Stimulated activated CD8-positive, alpha-beta memory T cell treated with anti-CD3 and anti-CD28 coated beads, Interleukin-12 subunit alpha, Interleukin-12 subunit beta, amount 100 ng/mL, for 1 hour (primary cell): Measurements from ENCODE around the gene PPP1R15B.

Experiments
- DNase-seq: peaks from one replicate; pipeline ENCODE4 v3.0.0-alpha.2; 2020; ENCODE audit warnings: low read depth

The PPP1R15B gene

DNA sequence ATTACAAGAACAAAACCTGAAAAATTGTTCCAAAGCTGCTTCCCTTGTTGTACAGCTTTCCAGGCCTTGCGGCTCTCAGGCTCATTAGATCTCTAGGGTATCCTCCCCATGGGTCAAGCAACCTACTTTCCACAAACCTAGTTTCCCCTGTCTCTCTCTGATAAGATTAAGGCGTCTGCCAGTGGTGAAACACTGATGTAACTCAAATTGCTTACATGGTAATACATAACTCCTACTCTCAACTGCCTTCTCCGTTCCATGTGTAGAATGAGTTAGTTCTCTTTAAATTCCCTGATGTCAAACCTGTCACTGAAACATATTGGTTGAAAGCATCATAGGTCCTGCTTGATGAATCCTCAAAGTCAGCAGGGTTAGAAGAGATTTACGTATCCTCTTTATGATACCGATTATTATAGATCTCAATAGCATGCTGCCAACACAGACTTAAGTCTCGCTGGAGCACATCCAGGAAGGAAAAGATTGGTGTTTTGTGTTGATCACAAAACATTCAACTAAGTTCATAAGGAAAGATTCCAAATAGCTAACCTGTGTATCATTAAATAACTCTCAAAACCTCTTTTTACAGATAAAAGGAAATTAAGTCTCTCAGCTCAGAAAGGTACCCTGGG, 10.6 kb downstream of the PPP1R15B start:
- DNase-seq = no peak

DNA sequence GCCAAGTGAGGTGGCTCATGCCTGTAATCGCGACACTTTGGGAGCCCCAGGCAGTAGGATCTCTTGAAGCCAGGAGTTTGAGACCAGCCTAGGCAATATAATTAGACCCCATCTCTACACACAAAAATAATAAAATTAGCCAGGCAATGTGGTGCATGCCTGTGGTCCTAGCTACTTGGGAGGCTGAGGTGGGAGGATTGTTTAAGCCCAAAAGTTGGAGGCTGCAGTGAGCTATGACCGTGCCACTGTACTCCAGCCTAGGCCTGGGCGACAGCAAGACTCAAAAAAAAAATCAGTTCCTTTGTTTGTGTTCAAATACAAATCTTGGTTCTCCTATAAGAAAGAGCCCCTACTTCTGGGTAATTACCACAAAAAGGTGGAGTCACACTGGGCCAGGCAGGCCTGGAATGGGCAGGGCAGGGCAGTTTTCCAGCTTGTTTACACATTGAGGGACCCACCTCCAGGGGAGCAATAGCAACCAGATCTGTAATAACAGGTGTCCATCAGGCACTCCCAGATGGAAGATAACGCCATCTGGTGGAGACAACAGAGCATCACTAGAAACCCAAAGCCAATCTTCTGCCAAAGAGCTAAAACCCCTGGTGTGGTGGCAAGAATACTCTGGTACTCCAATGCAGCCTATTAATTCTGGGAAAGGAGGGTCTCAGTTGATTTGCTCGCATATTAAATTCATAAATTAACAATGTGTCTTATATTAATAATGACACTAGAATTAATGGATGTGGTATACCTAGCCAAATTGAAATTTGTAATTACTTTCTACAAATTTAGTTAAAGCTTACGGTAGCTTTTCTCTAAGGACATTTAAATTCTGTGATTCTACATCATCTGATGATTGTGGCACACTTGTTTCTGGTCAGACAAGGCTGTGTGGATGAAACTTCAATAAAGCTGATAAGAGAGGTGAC, 13.2 kb downstream of the PPP1R15B start:
- DNase-seq = peak; percentile 35

DNA sequence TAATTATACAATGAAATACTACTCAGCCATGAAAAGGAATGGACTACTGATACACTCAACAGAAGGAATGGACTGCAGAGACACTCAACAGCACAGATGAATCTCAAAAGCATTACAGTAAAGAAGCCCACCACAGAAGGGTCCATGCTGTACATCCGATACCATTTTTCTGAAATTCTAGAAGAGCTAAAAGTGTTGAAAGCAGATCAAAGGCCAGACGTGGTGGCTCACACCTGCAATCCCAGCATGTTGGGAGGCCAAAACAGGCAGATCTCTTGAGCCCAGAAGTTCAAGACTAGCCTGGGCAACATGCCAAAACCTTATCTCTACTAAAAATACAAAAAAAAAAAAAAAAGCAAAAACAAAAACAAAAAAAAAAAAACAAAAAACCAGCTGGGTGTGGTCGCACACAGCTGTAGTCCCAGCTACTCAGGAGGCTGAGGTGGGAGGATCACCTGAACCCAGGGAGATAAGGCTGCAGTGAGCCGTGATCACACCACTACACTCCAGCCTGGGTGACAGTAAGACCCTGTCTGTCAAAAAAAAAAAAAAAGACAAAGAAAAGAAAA, 15.5 kb downstream of the PPP1R15B start:
- DNase-seq = no peak

DNA sequence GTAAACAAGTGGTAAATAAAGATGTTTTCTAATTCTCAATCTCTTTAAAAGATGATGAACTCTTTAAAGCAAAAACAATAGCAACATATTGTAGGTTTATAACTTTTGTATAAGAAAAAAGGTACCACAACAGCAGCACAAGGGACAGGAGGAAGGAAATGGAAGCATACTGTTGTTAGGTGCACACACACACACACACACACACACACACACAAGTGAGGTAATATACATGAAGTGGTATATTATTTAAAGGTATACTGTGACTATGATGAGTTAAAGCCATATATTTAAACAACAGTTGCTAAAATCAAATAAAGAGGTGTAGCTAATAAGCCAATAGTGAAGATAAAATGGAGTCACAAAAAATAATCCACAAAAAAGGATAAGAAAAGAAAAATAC, 20.0 kb downstream of the PPP1R15B start:
- no peak for DNase-seq

DNA sequence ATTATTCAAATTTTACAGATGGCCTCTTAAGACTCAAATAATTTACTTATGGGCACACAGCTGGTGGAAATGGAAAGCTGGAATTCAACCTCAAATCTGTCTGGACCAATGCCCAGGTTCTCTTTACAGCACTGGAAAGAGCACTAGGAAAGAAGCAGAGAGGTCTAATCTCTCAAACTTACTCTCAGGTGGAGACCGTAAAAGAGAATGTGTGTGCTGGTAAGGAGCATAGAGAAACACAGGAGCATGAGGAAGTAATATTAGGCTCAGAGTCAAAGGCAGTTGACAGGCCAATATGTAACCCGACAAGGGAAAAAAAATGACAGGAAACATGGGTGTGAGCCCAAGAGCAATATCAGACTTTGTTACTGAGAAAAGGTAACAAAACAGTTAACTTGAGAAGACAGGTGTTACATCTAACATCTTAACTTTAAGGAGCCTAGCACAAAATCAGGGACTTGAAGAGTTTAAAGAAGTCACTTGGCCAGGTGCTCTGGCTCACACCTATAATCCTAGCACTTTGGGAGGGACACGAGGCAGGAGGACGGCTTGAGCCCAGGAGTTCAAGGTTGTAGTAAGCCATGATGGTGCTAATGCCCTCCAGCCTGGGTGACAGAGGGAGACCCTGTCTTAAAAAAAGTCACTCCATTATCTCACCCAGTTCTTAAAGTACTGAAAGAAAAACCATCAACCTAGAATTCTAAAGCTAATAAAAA, 20.7 kb downstream of the PPP1R15B start:
- no peak for DNase-seq

DNA sequence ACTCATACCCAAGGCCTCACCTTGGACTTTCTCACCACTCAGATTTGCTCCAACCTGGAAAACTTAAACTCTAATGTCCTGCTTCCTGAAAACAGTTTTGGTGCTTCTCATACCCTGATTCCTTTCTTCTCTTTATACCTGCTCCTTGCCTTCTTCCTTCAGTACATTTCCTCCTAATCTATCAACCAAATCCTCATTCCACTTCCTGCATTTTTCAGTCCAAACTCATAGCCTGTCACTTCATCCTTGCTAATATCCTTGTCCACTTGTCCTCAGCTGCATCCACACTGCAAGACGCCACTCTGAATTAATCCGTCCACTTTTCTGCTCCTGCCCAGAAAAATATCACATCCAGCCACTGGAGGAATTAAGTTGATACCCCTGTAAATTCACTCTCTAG, 25.9 kb downstream of the PPP1R15B start:
- DNase-seq = no peak

DNA sequence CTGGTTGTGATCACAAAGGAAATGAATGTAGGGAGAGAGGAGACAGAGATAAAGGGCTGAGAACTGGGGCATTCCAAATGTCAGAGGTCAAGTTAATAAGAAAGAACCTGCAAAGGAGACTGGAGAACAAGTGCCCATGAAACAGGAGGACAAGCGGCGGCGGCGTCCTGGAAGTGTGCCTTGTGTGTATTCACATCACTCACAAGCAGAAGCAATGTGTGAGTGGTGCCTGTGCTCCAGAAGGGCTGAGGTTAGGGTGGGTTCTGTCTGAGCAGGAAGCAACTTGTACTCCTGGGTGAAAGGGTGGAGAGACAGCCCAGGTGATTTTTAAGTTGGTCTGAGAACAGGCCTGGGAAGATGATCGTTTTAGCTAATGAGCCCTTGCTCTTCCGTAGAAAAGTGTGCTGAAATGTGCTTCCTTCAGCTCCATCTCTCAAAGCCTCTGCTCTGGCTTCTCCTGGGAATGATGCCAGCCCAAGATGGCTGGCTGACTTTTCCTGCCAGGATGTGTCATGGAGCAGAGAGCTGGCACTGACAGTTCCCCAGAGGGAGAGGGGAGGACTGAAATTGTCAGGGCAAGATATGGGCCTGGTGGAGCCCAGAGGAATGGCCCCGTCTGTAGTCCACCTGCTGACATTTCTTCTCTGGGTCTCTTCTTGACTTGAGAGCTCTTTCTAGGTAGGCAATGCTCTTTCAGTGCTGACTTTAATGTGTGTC, 26.8 kb downstream of the PPP1R15B start:
- DNase-seq = no peak

DNA sequence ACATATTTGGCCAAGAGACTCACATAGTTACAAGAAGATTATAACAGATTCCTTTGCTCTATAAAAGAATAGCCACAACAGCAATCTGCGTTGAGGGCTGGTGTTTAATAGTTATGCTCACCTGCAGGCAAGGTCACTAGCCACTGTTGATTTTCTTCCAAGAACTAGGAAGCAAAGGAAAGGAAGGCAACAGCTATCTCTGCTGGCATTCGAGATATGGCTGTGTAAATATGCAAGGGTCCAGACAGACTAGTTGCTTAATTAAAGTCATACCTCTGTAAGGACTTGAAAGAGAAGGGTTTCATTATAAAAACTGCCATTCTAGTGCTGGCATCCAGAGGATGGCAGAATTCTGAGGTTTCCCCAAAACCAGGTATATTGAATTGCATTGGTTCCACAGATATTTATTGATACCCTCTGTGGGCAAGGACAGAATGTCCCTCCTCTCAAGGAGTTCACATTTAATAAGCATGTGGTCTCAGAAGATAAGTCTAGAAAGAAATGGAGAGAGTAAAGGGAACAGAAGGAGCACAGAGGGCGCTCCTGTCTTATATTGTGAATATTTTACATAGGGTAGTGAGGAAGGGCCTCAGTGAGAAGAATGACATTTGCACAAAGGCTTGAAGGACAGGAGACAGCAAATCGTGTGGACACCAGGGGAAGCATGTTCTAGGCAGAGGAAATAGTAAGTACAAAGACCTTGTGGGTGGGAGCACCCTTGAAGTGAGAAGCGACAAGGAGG, 28.3 kb downstream of the PPP1R15B start:
- no peak for DNase-seq

DNA sequence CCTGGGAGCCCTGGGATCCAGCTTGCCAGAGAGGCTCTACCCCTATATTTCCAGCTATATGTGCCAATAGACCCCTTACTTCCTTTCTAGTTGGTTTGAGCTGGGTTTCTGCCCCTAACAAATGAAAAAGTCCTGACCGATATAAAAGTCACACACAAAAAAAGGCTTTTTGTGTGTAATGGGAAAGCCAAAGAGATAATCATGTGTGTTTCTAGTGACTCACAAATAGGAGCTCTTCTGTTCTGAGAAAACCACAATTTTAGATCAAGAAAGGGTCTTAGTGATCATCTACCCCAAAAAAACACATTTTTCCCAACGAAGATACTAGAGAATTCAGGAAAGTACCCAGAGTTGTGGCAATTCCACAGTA, 28.9 kb downstream of the PPP1R15B start:
- no peak for DNase-seq

DNA sequence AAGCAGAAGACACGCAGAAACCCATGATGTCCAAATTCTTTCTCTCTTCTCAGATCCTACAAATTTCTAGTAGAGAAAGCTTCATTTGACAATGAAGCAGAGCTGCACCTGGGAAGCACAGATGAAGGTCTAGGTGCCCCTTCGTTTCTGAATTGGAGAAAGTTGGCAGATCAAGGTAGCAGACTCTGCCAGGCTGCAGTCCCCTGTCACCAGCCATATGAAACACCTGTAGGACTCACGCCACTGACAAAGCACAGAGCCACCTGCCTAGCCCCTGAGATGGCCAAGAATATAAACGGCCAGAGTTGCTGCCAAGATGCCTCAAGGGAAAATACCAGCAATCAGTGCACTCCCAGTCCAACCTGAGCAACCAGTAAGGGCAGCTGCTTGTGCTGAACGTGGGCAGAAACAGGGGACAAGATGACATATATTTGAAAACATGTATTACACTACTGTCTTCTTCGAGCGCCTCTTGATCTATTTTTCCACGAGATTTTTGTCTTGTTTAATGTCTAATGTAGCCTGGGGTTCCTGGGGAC, 31.3 kb downstream of the PPP1R15B start:
- DNase-seq = no peak

DNA sequence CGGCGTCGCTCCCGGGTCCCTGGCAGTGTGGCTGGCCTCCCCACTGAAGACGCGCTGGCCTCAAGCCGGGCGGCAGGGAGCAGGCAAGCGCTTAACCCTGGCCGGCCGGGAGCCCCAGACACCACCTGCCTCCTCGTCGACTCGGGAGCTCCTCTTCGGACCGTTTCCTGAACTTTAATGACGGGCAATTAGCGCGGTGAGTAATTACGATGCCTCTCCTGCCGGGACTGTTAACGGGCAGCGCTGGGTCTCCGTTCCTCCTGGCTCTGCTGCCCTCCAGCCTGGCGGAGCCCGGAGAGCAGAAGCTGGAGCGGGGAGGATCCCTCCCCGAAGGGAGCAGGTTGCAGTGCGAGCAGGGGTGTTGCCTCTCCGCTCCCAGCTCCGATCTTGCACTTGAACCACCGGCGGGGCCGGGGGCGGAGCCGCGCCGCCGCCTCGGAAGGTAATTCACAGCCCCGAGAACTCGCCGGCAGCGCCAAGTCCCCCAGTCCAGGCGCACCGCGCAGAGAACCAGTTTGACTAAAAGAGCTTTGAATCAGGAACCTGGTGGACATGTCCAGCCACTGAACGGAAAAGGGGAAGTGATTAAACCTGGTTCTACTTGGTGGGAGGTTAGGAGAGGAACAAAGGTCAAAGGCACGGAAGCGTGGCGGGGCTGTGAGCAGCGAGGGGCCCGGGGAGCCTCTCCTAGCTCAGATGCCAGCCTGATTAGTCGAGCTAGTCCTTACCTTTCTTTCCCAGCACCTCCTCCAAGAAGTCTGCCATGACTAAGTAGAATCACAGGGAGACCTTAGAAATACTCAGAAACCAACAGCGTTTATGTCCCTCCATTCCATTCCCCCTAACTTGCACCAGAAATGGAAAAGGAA, 33.6 kb downstream of the PPP1R15B start:
- DNase-seq = no peak

DNA sequence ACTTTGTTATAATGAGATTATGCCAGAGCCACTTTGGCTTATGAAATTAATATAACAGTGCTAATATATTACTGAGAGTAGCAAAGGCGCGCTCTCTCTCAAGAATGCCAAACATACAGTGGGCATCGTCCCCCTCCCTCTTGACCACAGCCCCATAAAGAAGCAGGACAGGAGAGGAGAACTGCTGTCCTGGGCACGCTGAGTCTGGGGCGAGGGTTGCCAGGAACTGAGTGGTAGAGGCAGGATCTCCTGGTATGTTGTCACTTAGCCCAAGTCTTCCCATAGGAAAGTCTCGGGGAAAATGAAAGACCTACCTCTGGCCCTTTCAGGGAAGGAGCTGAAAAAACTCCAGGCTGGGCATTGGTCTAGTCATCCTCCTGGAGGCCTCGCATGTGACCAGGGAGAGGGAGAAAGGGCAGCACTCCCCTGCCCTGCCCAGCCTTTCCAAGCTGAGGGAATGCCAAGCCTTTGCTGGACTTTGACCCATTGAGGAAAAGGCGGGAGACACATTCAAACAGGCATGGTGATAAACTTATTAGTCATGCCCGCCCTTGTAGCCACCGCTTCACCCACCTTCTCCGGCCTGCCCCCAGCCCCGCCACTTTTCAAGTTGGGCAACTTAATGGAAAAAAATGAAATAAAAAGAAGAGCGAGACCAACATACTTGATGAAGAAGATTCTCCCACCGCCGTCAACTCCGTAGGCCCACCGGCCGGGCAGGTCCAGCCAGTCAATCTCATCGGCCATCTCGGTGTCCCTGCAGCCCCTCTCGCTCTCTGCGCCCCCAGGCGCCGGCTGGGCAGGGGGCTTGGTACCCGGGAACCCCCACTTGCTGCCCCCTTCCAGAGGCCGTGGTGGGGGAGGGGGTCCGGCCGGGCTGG, 34.5 kb downstream of the PPP1R15B start:
- DNase-seq = no peak

DNA sequence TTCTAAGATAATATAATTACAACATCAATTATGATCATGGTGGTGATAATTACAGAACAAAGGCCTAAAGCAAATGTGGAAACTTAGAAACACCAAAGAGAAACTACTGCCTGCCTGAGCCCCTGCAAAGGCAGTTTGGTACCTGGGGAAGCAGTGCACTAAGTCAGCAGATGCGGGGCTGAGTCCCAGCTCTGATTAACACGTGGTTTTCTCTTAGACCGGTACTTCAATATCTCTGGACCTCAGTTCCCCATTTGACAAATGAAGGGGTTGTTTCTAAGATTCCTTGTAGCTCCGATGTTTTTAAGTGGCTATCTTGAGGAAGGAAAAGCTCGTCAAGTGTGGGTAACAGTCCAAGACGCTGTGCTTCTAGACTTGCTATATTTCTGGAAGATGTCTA, 35.2 kb downstream of the PPP1R15B start:
- no peak for DNase-seq

DNA sequence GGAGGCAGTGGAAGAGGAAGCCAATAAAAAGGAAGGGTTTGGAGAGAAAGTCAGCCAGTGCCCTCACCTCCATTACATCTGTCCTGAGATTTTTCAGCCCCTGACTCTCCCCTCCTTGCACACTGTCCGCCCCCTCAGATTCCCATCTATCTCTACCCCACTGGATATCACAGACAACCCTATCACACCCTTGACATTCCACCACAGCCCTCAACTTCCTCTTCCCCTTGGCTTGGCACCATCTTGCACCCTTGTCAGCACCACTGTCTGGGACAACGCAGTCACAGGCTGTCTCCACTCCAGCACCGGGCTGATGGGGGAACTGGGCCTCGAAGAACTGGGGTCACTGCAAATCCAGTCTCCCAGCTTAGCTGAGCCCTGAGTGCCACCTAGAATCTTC, 37.7 kb downstream of the PPP1R15B start:
- no peak for DNase-seq

DNA sequence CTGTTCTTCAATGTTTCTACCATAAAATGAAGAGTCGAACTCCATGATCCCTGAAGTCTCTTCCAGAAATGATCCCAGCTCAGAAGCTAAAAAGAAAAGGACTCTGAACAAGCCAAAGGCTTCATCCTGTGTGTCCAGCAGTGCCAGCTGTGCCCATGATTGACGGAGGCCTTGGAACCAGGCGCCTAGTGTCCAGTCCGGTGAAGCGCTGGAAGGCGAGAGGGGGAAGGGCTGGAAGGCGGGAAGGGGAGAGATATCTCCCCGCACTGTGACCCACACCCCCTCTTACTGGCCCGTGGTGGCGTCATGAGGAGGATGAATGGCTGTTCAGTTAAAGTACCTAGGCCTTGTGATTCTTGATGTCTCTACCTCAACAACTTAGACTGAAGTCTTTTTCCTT, 41.4 kb downstream of the PPP1R15B start:
- DNase-seq = no peak

DNA sequence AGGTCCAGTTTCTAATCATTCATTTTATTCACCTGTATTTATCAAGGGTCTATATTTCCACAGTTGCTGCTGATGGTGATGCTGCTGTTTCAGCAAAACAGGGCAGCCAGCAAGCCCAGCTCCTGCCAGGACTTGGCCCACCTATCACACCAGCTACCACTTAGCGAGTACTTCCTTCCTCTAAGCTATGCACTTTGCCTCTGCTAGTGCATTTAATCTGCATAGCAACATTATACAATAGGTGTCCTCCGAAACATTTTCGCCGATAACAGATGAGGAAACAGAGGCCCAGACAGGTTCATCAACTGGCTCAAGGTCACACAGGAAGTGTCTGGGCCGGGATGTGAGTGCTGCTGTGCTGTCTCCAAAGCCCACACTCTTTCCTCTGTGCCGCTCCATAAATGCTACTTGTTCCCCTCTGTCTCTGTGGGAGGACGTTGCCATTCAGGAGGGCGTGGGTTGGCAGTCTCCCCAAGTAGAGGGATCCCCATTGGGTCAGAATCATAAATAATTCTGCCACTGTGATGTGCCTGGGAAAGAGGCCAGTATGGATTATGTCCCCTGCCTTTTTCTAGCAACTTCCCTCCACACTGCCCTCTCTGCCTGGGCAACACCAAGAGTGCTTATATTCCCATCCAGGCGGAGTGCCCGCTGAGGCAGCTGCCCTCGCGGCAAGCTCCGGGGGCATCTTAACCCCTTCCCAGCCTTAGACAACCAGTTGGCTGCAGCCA, 42.5 kb downstream of the PPP1R15B start:
- DNase-seq = no peak

DNA sequence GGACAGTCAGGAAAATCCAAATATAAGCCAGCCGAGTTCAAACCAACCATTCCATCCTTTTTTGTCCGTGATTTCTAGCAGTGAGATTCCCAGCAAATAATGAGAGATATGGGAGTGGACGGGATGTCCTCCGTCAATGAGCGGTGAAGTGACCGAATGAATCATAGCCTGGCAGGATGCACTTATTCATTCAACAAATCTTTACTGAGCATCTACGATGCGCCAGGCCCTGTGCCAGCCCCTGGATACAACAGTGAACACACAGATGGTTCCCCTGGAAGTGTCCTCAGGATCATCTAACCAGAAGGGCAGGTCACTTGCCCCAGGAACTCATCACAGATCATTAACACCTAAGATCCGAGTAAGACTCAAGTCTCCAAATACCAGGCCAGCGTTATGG, 43.7 kb downstream of the PPP1R15B start:
- DNase-seq = no peak

DNA sequence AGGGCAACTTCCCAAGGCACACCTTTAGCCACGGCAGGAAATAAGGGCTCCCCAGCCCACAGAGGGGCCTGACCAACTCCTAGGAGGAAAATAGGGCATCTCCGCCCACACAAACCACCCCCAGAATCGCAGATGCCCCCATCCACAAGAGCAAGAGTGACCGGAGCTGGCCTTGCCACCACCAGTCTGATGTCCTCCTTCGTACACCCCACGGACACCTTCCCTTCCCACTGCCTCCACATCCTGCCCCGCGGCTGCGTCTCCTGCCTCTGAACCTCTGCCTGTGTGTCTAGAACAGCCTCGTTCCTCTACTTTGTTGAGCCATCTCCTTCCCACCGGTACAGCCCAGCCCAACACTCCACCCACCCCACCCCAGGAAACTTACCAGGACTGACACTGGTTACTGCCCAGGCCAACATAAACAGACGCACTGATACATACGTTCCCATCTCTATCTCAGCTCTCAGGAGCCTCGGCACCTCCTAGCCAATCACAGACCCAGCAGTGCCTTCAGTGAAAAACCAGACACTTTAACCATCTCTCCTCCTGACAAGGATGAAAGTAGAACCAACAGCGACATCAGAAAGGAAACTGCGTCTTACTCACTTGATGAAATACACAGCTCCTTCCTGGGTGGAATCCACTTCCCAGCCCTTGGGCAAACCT, 44.3 kb downstream of the PPP1R15B start:
- DNase-seq = no peak
